Breast epithelium (tissue), 3 donors: ENCODE data around the gene NRBP1.

ENCODE experiments used
- CTCF ChIP-seq, 3 donors: fragments of 450-650 bp; IDR thresholded peaks; one replicate each; pipeline ENCODE4 v1.5.1; 2016 to 2017; ENCODE audit warnings: antibody characterized with exemption in 3 of 3, mild to moderate bottlenecking in 3 of 3, moderate library complexity in 3 of 3
- POLR2A ChIP-seq: fragments of 450-650 bp; IDR thresholded peaks from one replicate; pipeline ENCODE4 v1.6.1; 2016; ENCODE audit warnings: antibody characterized with exemption, mild to moderate bottlenecking, moderate library complexity
- POLR2AphosphoS5 ChIP-seq, 3 donors: sonication (generic); formaldehyde crosslinking; IDR thresholded peaks; one replicate each; pipeline ENCODE4 v1.6.1; 2017; ENCODE audit warnings: antibody characterized with exemption in 3 of 3

DNA sequence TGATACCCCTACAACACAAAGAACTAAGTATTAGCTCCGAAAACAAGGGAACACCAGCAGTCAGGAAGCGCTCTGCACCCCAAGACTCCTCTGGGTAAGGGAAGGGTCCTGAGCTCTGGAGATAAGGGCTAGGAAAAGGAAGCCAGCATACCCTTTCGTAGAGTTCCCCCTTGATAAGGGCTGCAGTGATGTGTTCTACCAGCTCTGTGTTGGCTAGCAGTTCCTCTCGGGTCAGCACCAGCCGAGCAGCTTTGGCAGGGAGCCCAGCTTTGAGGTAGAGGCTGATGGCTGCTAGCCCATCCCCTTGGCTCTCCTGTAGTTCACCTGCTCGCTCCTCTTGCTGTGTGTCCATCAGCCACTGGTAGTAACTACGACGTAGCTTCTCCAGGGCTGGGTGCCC is 32.7 kb downstream of the NRBP1 start:
- TF ChIP-seq CTCF (IDR thresholded peaks at IDR 0.05) (no peak), POLR2A (no peak), POLR2AphosphoS5 (IDR thresholded peaks at IDR 0.05) (no peak)
